ENCODE measurements around the gene SMIM28.
A peak's percentile ranks its signal among the peaks of the same experiment; 100 is the strongest.
"Not testable (repeated sequence)": the region's sequence is repeated elsewhere in the genome, so short reads cannot be mapped to it uniquely, and the experiment has no call there.

Gene SMIM28

DNA sequence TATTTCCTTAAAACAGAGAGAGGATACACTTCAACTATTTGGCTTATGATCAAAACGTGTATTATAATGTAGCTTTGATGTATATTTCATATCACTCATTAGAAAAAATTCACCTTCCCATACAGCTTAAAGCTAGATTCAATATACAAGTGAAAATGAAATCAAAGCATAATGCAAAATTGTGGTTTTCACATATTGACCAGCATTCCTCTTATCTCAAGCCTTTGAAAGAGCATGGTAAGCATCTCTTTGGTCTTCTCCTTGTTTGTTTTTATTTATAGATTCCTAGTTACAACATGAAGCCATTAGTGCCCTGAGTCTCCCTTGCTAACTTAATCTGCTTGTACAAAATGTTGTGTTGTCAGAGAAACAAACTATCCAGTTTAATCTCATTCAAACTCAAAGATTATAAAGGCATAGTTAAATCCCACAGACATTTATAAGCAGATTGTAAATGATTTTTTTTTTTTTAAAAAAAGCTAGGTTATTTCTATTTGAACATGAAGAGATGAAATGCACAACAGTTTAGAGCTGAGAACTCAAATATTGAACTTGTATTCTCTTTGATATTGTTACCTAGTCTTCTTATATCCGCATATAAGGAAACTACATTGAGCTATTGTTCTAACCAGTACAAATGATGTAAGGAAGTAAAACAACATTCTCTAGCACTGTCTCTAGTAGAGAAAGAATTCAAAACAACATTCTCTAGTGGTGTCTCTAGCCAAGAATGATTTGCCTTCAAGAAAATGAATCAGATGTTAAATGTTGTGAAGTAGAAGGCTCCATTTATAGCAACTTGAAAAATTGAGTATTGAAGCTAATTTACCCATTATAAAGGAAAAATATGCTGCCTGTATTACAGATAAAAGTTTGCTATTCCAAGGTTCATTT is 31.2 kb upstream of the SMIM28 start:
- DNase-seq (ENCODE audit: low read depth), result peak; percentile 55
- TF ChIP-seq, protein P1, sequence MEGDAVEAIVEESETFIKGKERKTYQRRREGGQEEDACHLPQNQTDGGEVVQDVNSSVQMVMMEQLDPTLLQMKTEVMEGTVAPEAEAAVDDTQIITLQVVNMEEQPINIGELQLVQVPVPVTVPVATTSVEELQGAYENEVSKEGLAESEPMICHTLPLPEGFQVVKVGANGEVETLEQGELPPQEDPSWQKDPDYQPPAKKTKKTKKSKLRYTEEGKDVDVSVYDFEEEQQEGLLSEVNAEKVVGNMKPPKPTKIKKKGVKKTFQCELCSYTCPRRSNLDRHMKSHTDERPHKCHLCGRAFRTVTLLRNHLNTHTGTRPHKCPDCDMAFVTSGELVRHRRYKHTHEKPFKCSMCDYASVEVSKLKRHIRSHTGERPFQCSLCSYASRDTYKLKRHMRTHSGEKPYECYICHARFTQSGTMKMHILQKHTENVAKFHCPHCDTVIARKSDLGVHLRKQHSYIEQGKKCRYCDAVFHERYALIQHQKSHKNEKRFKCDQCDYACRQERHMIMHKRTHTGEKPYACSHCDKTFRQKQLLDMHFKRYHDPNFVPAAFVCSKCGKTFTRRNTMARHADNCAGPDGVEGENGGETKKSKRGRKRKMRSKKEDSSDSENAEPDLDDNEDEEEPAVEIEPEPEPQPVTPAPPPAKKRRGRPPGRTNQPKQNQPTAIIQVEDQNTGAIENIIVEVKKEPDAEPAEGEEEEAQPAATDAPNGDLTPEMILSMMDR (IDR thresholded peaks at IDR 0.05; ENCODE audit: insufficient read depth, low read depth, low read length, missing control alignments), result no peak
- H3K4me3 ChIP-seq (ENCODE audit: low read length), result no peak overlapping the region

DNA sequence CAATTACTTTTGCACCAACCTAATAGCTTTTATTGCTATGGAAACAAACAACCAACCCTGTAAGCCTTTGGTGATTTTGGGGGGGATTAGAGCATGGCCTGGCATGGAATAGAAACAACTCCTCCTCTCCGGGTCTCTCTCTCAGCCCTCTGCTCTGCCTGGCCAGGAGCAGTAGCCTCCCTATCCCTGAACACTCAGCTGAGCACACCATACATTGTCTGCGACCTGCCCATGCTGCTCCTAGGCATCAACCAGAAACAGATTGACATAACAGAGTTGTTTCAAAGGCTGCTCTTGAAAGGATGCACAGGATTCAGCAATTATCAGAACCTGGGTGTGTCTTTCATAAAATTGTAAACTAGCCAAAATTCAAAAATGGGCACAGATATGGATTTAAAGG is 29.8 kb upstream of the SMIM28 start:
- H3K4me3 ChIP-seq (ENCODE audit: low read length), result no peak overlapping the region
- no peak for DNase-seq (ENCODE audit: low read depth)
- TF ChIP-seq, protein P1 (IDR thresholded peaks at IDR 0.05; ENCODE audit: insufficient read depth, low read depth, low read length, missing control alignments), result no peak

DNA sequence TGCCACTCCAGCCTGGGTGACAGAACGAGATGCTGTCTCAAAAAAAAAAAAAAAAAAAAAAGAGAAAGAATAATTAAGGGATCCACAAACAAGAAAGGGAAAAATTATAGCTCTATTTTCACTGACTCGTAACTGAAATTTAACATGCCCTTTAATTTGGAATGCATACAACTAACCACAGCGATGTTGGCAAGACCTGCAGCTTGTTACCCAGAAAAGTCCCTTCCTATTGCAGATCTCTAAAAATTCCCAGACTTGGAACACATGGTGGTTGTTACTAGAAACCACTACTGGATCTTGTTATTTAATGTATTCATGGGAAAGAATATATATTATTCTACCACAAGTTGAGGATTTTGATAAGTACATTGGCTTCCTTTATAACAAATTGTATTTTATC is 27.8 kb upstream of the SMIM28 start:
- TF ChIP-seq, protein P1 (IDR thresholded peaks at IDR 0.05; ENCODE audit: insufficient read depth, low read depth, low read length, missing control alignments), result no peak
- DNase-seq (ENCODE audit: low read depth), result no peak
- no peak overlapping the region for H3K4me3 ChIP-seq (ENCODE audit: low read length)

DNA sequence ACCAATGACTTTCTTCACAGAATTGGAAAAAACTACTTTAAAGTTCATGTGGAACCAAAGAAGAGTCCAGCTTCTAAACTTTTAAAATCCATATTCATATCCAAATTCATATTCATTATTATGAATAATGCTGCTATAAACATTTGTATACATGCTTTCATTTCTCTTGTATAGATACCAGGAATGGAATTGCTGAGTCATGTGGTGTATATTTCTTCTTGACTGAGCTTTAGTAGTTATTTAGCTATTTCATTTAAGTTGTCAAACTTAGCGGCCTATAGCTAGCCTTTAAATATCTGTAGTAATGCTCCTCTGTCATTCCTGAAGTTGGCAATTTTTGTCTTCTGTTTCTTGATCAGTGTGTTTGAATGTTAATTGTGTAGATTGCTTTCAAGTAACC is 19.8 kb upstream of the SMIM28 start:
- H3K4me3 ChIP-seq (ENCODE audit: low read length), result no peak overlapping the region
- TF ChIP-seq, protein P1 (IDR thresholded peaks at IDR 0.05; ENCODE audit: insufficient read depth, low read depth, low read length, missing control alignments), result no peak
- DNase-seq (ENCODE audit: low read depth), result no peak

DNA sequence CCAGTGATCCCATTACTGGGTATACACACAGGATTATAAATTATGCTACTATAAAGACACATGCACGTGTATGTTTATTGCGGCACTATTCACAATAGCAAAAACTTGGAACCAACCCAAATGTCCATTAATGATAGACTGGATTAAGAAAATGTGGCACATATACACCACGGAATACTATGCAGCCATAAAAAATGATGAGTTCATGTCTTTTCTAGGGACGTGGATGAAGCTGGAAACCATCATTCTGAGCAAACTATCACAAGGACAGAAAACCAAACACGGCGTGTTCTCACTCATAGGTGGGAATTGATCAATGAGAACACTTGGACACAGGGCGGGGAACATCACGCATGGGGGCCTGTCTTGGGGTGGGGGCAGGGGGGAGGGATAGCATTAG is 9.0 kb upstream of the SMIM28 start:
- DNase-seq (ENCODE audit: low read depth); H3K4me3 ChIP-seq (ENCODE audit: low read length): not testable (repeated sequence)

DNA sequence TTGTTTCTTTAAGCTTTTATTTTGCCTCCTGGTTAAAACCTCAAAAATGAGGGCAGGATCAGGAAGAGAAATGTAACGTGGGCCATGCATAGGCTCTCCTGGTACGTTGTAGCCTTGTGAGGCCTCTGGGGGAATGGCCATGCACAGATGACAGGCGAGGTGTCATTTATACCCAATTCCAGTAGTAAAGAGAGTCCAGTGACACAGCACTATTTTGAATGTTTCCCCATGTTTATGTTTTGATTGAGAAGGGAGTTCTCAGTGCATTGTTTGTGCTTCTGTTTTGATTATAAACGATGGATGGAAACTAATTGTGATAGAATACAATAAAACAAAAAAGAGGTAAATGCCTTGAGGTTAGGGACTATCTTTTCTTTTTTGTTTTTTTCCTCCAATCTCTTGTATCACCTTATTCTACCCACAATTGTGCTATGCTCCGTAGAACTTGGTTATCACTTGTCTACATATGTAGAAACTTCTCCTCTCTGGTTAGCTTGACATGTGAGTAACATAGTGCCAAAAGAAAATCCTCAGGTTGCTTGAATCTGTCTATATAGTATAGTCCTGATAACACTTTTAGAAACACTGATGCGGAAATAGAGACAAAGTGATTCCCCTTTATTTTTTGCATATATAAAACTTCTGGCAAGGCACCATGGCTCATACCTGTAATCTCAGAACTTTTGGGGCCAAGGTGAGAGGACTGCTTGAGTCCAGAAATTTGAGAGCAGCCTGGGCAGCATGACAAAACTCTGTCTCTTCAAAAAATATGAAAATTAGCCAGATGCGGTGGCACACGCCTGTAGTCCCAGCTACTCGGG is 6.9 kb upstream of the SMIM28 start:
- H3K4me3 ChIP-seq (ENCODE audit: low read length), result no peak overlapping the region
- DNase-seq (ENCODE audit: low read depth), result no peak
- TF ChIP-seq, protein P1 (IDR thresholded peaks at IDR 0.05; ENCODE audit: insufficient read depth, low read depth, low read length, missing control alignments), result no peak

DNA sequence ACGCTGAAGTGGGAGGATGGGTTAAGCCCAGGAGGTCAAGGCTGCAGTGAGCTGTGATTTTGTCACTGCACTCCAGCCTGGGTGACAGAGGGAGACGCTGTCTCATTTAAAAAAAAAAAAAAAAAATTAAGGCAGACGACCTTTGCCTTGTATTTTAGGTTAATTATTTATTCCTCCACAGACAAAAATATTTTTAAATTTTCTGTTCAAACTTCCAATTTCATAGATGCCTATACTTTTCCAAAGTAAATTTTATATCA is 6.3 kb upstream of the SMIM28 start:
- TF ChIP-seq, protein P1 (IDR thresholded peaks at IDR 0.05; ENCODE audit: insufficient read depth, low read depth, low read length, missing control alignments), result no peak
- no peak for DNase-seq (ENCODE audit: low read depth)
- no peak overlapping the region for H3K4me3 ChIP-seq (ENCODE audit: low read length)

Measured in epithelial cell of esophagus (primary cell).